SK-N-SH (cell line): ENCODE measurements around the gene TCF7L2.

Experiments
- EP300 ChIP-seq, 2 experiments: IDR thresholded peaks; 2 replicates each; pipeline versions ENCODE4 v1.4.0 to v1.6.1; 2012; ENCODE audit warnings: borderline replicate concordance in 1 of 2, low read depth in 1 of 2, low read length in 1 of 2
- EZH2phosphoT487 ChIP-seq: fragments of 200-600 bp; sonication (generic); IDR thresholded peaks from 2 replicates; pipeline ENCODE4 v1.6.1; 2017; ENCODE audit warnings: low read depth, mixed run types, mild to moderate bottlenecking, antibody characterized with exemption, moderate library complexity, borderline replicate concordance
- GABPA ChIP-seq: IDR thresholded peaks from 2 replicates; pipeline ENCODE4 v1.4.0; 2012; ENCODE audit warnings: low read depth, mild to moderate bottlenecking
- MAX ChIP-seq: IDR thresholded peaks from 2 replicates; pipeline ENCODE4 v1.4.0; 2012; ENCODE audit warnings: low read depth
- NFIC ChIP-seq: IDR thresholded peaks from 2 replicates; pipeline ENCODE4 v1.4.0; 2012; ENCODE audit warnings: borderline replicate concordance
- PBX3 ChIP-seq: IDR thresholded peaks from 2 replicates; pipeline ENCODE4; 2012
- POLR2AphosphoS5 ChIP-seq: IDR thresholded peaks from 2 replicates; pipeline ENCODE4 v1.6.1; 2012; ENCODE audit warnings: low read depth, low read length
- RAD21 ChIP-seq: IDR thresholded peaks from 2 replicates; pipeline ENCODE4 v1.6.1; 2012; ENCODE audit warnings: mild to moderate bottlenecking, low read length
- RCOR1 ChIP-seq: fragments of 150-350 bp; IDR thresholded peaks from 2 replicates; pipeline ENCODE4 v1.6.1; 2017; ENCODE audit warnings: antibody characterized with exemption, low read length
- REST ChIP-seq: IDR thresholded peaks from 2 replicates; pipeline ENCODE4 v1.6.1; 2012; ENCODE audit warnings: mild to moderate bottlenecking, low read depth, low read length, moderate library complexity
- TF ChIP-seq, protein P1 (sequence below): fragments of 200-600 bp; sonication (generic); IDR thresholded peaks from 2 replicates; pipeline ENCODE4 v1.6.1; 2017; ENCODE audit warnings: antibody characterized with exemption, mild to moderate bottlenecking, moderate library complexity

DNA sequence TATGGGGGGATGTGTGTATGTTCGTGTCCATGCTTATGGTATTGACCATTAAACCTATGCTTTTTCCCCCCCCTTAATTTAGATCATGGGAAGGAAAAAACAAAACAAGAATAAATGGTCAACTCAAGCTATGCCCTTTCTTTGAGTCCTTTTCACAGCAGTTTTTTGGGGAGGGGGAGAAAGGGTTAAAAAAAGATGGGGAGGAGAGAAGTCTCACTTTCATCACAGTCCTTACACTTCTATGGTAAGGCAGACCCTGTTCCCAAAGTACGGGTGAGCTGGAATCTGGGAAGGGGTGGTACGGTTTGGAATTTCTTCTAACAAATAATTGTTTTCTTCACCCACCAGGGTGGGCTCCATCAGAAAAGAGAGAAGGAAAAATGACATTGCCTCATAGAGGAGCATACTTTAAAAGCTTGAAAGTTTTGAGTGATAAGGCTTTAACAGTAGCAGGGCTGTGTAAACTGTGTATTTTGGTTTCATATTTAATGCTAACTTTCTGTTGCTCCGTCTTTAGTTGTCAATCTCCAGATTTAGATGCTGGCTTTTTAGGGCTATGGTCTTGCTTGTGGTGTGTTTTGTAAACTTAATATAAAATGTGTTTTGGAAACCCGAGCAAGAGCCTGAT, 180.1 kb downstream of the TCF7L2 start:
- no peak for TF ChIP-seq RAD21
- TF ChIP-seq, protein P1, sequence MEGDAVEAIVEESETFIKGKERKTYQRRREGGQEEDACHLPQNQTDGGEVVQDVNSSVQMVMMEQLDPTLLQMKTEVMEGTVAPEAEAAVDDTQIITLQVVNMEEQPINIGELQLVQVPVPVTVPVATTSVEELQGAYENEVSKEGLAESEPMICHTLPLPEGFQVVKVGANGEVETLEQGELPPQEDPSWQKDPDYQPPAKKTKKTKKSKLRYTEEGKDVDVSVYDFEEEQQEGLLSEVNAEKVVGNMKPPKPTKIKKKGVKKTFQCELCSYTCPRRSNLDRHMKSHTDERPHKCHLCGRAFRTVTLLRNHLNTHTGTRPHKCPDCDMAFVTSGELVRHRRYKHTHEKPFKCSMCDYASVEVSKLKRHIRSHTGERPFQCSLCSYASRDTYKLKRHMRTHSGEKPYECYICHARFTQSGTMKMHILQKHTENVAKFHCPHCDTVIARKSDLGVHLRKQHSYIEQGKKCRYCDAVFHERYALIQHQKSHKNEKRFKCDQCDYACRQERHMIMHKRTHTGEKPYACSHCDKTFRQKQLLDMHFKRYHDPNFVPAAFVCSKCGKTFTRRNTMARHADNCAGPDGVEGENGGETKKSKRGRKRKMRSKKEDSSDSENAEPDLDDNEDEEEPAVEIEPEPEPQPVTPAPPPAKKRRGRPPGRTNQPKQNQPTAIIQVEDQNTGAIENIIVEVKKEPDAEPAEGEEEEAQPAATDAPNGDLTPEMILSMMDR, result no peak
- TF ChIP-seq EP300 (IDR thresholded peaks at IDR 0.05; ENCODE audit: borderline replicate concordance in 1 of 2, low read depth in 1 of 2, low read length in 1 of 2), result no peak
- TF ChIP-seq GABPA, result no peak
- TF ChIP-seq MAX, result no peak
- TF ChIP-seq EZH2phosphoT487, result no peak
- no peak for TF ChIP-seq POLR2AphosphoS5
- TF ChIP-seq REST, result no peak
- TF ChIP-seq NFIC, result no peak
- no peak for TF ChIP-seq PBX3
- no peak for TF ChIP-seq RCOR1
